Measurements from ENCODE around the gene SPDL1. TPM values are rescaled to one million over a fixed set of nuclear protein-coding genes. Genes with fewer than 3 reads are reported as not detected.

The SPDL1 gene
- 10 to 100 TPM in 1 of 4 donors, 1 to 10 TPM in 3; 3.9 to 14.9 (median 6.6) TPM for total RNA-seq

GRCh38 chr5:169583424-169584220 lies at the start of gene SPDL1:
SPDL1 (plus strand) TSS chr5:169583773; CDS start chr5:169588417, 4,644 bp downstream.
- H3K36me3 ChIP-seq: no peaks in the 10 kb centered on the region
- peak; percentile 91 to 98 (median 95) for DNase-seq
- peaks cover 0 to 6% (median 3%) of the 10 kb centered on the region in 4 donors for H3K4me1 ChIP-seq
- peak within 1 kb of the TSS; percentile 38 to 77 (median 70) for H3K27ac ChIP-seq
- no peaks in the 10 kb centered on the region for H3K9me3 ChIP-seq
- H3K4me3 ChIP-seq: peak within 1 kb of the TSS; percentile 51 to 88 (median 64)
- TF ChIP-seq POLR2A (IDR thresholded peaks at IDR 0.05) (peak in 1 of 2 donors; percentile 72), CTCF (IDR thresholded peaks at IDR 0.05) (no peak)
- no peaks in the 10 kb centered on the region for H3K27me3 ChIP-seq

GRCh38 chr5:169534311-169534880 lies 49.2 kb upstream of the SPDL1 start:
- Histone ChIP-seq H3K4me3 (no peak overlapping the region), H3K27ac (no peak overlapping the region)

GRCh38 chr5:169534939-169535338 lies 48.6 kb upstream of the SPDL1 start:
- no peak for DNase-seq
- H3K27ac ChIP-seq: no peak overlapping the region

More at GRCh38 chr5:169534311-169534880, 49.2 kb upstream of the SPDL1 start:
- no peaks in the 10 kb centered on the region for H3K9me3 ChIP-seq
- DNase-seq: no peak
- no peaks in the 10 kb centered on the region for H3K36me3 ChIP-seq
- H3K27me3 ChIP-seq: no peaks in the 10 kb centered on the region
- H3K4me1 ChIP-seq: no peaks in the 10 kb centered on the region
- TF ChIP-seq CTCF (IDR thresholded peaks at IDR 0.05) (no peak), POLR2A (IDR thresholded peaks at IDR 0.05) (no peak)

GRCh38 chr5:169538944-169539343 lies 44.6 kb upstream of the SPDL1 start:
- Histone ChIP-seq H3K27ac (no peak overlapping the region), H3K27me3 (no peaks in the 10 kb centered on the region), H3K4me1 (no peaks in the 10 kb centered on the region), H3K4me3 (no peak overlapping the region), H3K9me3 (no peaks in the 10 kb centered on the region), H3K36me3 (no peaks in the 10 kb centered on the region)
- DNase-seq: peak in 1 of 3 donors; percentile 60
- TF ChIP-seq CTCF (IDR thresholded peaks at IDR 0.05): no peak

More at GRCh38 chr5:169534939-169535338, 48.6 kb upstream of the SPDL1 start:
- Histone ChIP-seq H3K9me3 (no peaks in the 10 kb centered on the region), H3K27me3 (no peaks in the 10 kb centered on the region), H3K4me3 (no peak overlapping the region), H3K4me1 (no peaks in the 10 kb centered on the region), H3K36me3 (no peaks in the 10 kb centered on the region)
- TF ChIP-seq POLR2A (IDR thresholded peaks at IDR 0.05): no peak
- no peak for TF ChIP-seq CTCF (IDR thresholded peaks at IDR 0.05)

- TF ChIP-seq CTCF (IDR thresholded peaks at IDR 0.05) (no peak), POLR2A (IDR thresholded peaks at IDR 0.05) (no peak)
- no peaks in the 10 kb centered on the region for H3K4me1 ChIP-seq
- H3K4me3 ChIP-seq: no peak overlapping the region
- DNase-seq: no peak
- H3K27ac ChIP-seq: no peak overlapping the region
- H3K9me3 ChIP-seq: no peaks in the 10 kb centered on the region
- no peaks in the 10 kb centered on the region for H3K36me3 ChIP-seq
- no peaks in the 10 kb centered on the region for H3K27me3 ChIP-seq
Observed at GRCh38 chr5:169542811-169543210, 40.8 kb upstream of the SPDL1 start.

Measured in Peyer's patch (tissue), 4 donors.